ENCODE results near the gene LMBRD2.

LMBRD2 gene

GRCh38 chr5:36073595-36074216 lies 78.0 kb downstream of the LMBRD2 start:
- no peak overlapping the region for H3K27ac ChIP-seq
- TF ChIP-seq CTCF (conservative IDR thresholded peaks at IDR 0.05): peak; percentile 31
- no peak for TF ChIP-seq ZFX (IDR thresholded peaks at IDR 0.05)

- TF ChIP-seq CTCF (conservative IDR thresholded peaks at IDR 0.05) (no peak), ZFX (IDR thresholded peaks at IDR 0.05) (no peak)
- no peak overlapping the region for H3K27ac ChIP-seq
These were observed 80.8 kb downstream of the LMBRD2 start for GRCh38 chr5:36070687-36071571.

GRCh38 chr5:36068751-36069281 lies 82.9 kb downstream of the LMBRD2 start:
- no peak overlapping the region for H3K27ac ChIP-seq
- TF ChIP-seq ZFX (IDR thresholded peaks at IDR 0.05) (no peak), CTCF (conservative IDR thresholded peaks at IDR 0.05) (no peak)

- no peak for TF ChIP-seq CTCF (conservative IDR thresholded peaks at IDR 0.05)
These were observed 85.0 kb downstream of the LMBRD2 start, which contains the start of gene UGT3A2 for GRCh38 chr5:36066540-36067210. TSS of gene UGT3A2 (minus strand) at chr5:36066882. CDS start at chr5:36066789, 93 bp downstream.

GRCh38 chr5:36066001-36066539 lies 85.6 kb downstream of the LMBRD2 start:
- no peak overlapping the region for H3K27ac ChIP-seq
- TF ChIP-seq CTCF (conservative IDR thresholded peaks at IDR 0.05): no peak
- no peak for TF ChIP-seq ZFX (IDR thresholded peaks at IDR 0.05)

More at GRCh38 chr5:36066540-36067210, 85.0 kb downstream of the LMBRD2 start, which contains the start of gene UGT3A2:
- no peak within 1 kb of the TSS for H3K27ac ChIP-seq

GRCh38 chr5:36060420-36060887 lies 91.2 kb downstream of the LMBRD2 start:
- H3K27ac ChIP-seq: no peak overlapping the region

More at GRCh38 chr5:36060420-36060887, 91.2 kb downstream of the LMBRD2 start:
- no peak for TF ChIP-seq ZFX (IDR thresholded peaks at IDR 0.05)
- TF ChIP-seq CTCF (conservative IDR thresholded peaks at IDR 0.05): peak; percentile 63
